Neural progenitor cell (in vitro differentiated cells): ENCODE measurements around the gene KRT37.

Experiments used
- CTCF ChIP-seq: fragments of 200-600 bp; sonication (generic); IDR thresholded peaks from 2 replicates; pipeline ENCODE4 v1.5.1; 2017; ENCODE audit warnings: antibody characterized with exemption, mild to moderate bottlenecking
- EZH2 ChIP-seq: fragments of 200-600 bp; sonication (generic); IDR thresholded peaks from 2 replicates; pipeline ENCODE4 v1.6.1; 2017; ENCODE audit warnings: antibody characterized with exemption, mild to moderate bottlenecking, moderate library complexity
- EZH2phosphoT487 ChIP-seq: fragments of 200-600 bp; sonication (generic); IDR thresholded peaks from 2 replicates; pipeline ENCODE4 v1.6.1; 2017; ENCODE audit warnings: antibody characterized with exemption

- TF ChIP-seq CTCF (no peak), EZH2 (no peak), EZH2phosphoT487 (no peak)
Observed at GRCh38 chr17:41407226-41407625, 17.2 kb downstream of the KRT37 start.
